SK-N-SH (cell line): ENCODE measurements around the gene TBL1X. TPM values are rescaled to one million over a fixed set of nuclear protein-coding genes. Genes with fewer than 3 reads are reported as not detected.
A peak's percentile ranks its signal among the peaks of the same experiment; 100 is the strongest.

ENCODE experiments used
- EP300 ChIP-seq, 2 experiments: IDR thresholded peaks; 2 replicates each; pipeline versions ENCODE4 v1.4.0 to v1.6.1; 2012; ENCODE audit warnings: borderline replicate concordance in 1 of 2, low read depth in 1 of 2, low read length in 1 of 2
- EZH2phosphoT487 ChIP-seq: fragments of 200-600 bp; sonication (generic); IDR thresholded peaks from 2 replicates; pipeline ENCODE4 v1.6.1; 2017; ENCODE audit warnings: low read depth, mixed run types, mild to moderate bottlenecking, antibody characterized with exemption, moderate library complexity, borderline replicate concordance
- FOSL2 ChIP-seq: IDR thresholded peaks from 2 replicates; pipeline ENCODE4 v1.4.0; 2012; ENCODE audit warnings: low read depth, mild to moderate bottlenecking, moderate library complexity, borderline replicate concordance
- FOXJ3 ChIP-seq: sonication (generic); formaldehyde crosslinking; IDR thresholded peaks from 2 replicates; pipeline ENCODE4 v1.5.1; 2020; ENCODE audit warnings: mild to moderate bottlenecking, missing genetic modification reagents
- FOXM1 ChIP-seq: IDR thresholded peaks from 2 replicates; pipeline ENCODE4 v1.4.0; 2012; ENCODE audit warnings: low read depth, mild to moderate bottlenecking
- GATA2 ChIP-seq: sonication (generic); formaldehyde crosslinking; IDR thresholded peaks from 2 replicates; pipeline ENCODE4 v1.5.0; 2020; ENCODE audit warnings: mild to moderate bottlenecking, missing genetic modification reagents
- JUND ChIP-seq: IDR thresholded peaks from 2 replicates; pipeline ENCODE4 v1.4.0; 2012
- MEF2A ChIP-seq: IDR thresholded peaks from 2 replicates; pipeline ENCODE4 v1.4.0; 2012; ENCODE audit warnings: low read depth, borderline replicate concordance
- MXI1 ChIP-seq: IDR thresholded peaks from 2 replicates; pipeline ENCODE4 v1.6.1; 2012; ENCODE audit warnings: mild to moderate bottlenecking, low read depth, low read length, improper control_type of control experiment
- NFIC ChIP-seq: IDR thresholded peaks from 2 replicates; pipeline ENCODE4 v1.4.0; 2012; ENCODE audit warnings: borderline replicate concordance
- NRF1 ChIP-seq: IDR thresholded peaks from 2 replicates; pipeline ENCODE4 v1.6.1; 2012; ENCODE audit warnings: low read depth, mild to moderate bottlenecking, low read length
- POLR2AphosphoS5 ChIP-seq: IDR thresholded peaks from 2 replicates; pipeline ENCODE4 v1.6.1; 2012; ENCODE audit warnings: low read depth, low read length
- RCOR1 ChIP-seq: fragments of 150-350 bp; IDR thresholded peaks from 2 replicates; pipeline ENCODE4 v1.6.1; 2017; ENCODE audit warnings: antibody characterized with exemption, low read length
- RFX5 ChIP-seq: IDR thresholded peaks from 2 replicates; pipeline ENCODE4 v1.6.1; 2012; ENCODE audit warnings: mild to moderate bottlenecking, improper control_type of control experiment, low read length
- RXRA ChIP-seq: IDR thresholded peaks from 2 replicates; pipeline ENCODE4 v1.4.0; 2012; ENCODE audit warnings: low read depth, mild to moderate bottlenecking, borderline replicate concordance
- SIN3A ChIP-seq: IDR thresholded peaks from 2 replicates; pipeline ENCODE4 v1.6.1; 2012; ENCODE audit warnings: low read depth, mild to moderate bottlenecking, low read length, moderate library complexity, borderline replicate concordance
- TAF1 ChIP-seq: IDR thresholded peaks from 2 replicates; pipeline ENCODE4 v1.6.1; 2012; ENCODE audit warnings: low read depth, mild to moderate bottlenecking, low read length, moderate library complexity, borderline replicate concordance
- TCF12 ChIP-seq: IDR thresholded peaks from 2 replicates; pipeline ENCODE4 v1.4.0; 2012
- polyA plus RNA-seq, 3 experiments: library from polyadenylated mRNA; depleted of rRNA; stranded (reverse); fragments of >200 nt; gene quantifications; 2 replicates each; pipeline ENCODE4 v1.2.3, GENCODE V29; 2012
- TF ChIP-seq, protein P1 (sequence below): IDR thresholded peaks from 2 replicates; pipeline ENCODE4 v1.4.0; 2012; ENCODE audit warnings: low read depth, borderline replicate concordance
- TF ChIP-seq, protein P2 (sequence below): IDR thresholded peaks from 2 replicates; pipeline ENCODE4; 2012
- TF ChIP-seq, protein P3 (sequence below): IDR thresholded peaks from 2 replicates; pipeline ENCODE4 v1.4.0; 2012; ENCODE audit warnings: low read depth
- TF ChIP-seq, protein P4 (sequence below): fragments of 200-600 bp; sonication (generic); IDR thresholded peaks from 2 replicates; pipeline ENCODE4 v1.6.1; 2017; ENCODE audit warnings: antibody characterized with exemption, mild to moderate bottlenecking, moderate library complexity
- TF ChIP-seq, protein P5 (sequence below): IDR thresholded peaks from 2 replicates; pipeline ENCODE4 v1.6.1; 2012; ENCODE audit warnings: mild to moderate bottlenecking, low read depth, low read length, moderate library complexity

TBL1X gene
- polyA plus RNA-seq, 1 of the 3 experiments (the other 2 are of a cell fraction), result 10.6 TPM

DNA sequence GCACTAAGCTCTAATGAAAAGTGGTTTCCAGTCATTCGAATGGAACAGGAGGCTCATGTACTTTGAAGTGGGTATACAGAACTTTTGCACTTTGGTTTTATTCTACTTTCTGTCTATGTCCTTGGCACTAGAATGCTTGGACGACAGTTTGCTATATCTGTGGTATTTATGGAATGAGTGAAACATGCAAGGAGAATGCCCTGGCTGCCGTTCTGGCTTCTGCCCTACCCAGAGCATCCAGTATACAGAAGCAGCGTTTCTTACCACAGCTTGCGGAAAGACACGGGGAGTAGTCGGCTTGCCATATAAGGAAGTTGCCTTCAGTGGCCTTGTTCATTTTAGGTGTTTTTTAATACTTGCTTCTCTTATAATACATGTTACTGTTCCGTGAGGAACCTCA, 98.0 kb downstream of the TBL1X start (continued):
- TF ChIP-seq, protein P1, sequence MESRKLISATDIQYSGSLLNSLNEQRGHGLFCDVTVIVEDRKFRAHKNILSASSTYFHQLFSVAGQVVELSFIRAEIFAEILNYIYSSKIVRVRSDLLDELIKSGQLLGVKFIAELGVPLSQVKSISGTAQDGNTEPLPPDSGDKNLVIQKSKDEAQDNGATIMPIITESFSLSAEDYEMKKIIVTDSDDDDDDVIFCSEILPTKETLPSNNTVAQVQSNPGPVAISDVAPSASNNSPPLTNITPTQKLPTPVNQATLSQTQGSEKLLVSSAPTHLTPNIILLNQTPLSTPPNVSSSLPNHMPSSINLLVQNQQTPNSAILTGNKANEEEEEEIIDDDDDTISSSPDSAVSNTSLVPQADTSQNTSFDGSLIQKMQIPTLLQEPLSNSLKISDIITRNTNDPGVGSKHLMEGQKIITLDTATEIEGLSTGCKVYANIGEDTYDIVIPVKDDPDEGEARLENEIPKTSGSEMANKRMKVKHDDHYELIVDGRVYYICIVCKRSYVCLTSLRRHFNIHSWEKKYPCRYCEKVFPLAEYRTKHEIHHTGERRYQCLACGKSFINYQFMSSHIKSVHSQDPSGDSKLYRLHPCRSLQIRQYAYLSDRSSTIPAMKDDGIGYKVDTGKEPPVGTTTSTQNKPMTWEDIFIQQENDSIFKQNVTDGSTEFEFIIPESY, result no peak
- TF ChIP-seq FOXJ3, result no peak
- peak; percentile 29; the same call in 1 of the 2 replicates for TF ChIP-seq RXRA
- TF ChIP-seq TCF12, result peak; percentile 64
- TF ChIP-seq, protein P2, sequence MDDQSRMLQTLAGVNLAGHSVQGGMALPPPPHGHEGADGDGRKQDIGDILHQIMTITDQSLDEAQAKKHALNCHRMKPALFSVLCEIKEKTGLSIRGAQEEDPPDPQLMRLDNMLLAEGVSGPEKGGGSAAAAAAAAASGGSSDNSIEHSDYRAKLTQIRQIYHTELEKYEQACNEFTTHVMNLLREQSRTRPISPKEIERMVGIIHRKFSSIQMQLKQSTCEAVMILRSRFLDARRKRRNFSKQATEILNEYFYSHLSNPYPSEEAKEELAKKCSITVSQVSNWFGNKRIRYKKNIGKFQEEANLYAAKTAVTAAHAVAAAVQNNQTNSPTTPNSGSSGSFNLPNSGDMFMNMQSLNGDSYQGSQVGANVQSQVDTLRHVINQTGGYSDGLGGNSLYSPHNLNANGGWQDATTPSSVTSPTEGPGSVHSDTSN, result 0 out of 2 replicates have a peak, but pooled peaks have one; percentile 32
- TF ChIP-seq, protein P3, sequence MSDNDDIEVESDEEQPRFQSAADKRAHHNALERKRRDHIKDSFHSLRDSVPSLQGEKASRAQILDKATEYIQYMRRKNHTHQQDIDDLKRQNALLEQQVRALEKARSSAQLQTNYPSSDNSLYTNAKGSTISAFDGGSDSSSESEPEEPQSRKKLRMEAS, result no peak
- TF ChIP-seq MXI1, result no peak
- no peak for TF ChIP-seq NRF1
- no peak for TF ChIP-seq SIN3A
- TF ChIP-seq, protein P4, sequence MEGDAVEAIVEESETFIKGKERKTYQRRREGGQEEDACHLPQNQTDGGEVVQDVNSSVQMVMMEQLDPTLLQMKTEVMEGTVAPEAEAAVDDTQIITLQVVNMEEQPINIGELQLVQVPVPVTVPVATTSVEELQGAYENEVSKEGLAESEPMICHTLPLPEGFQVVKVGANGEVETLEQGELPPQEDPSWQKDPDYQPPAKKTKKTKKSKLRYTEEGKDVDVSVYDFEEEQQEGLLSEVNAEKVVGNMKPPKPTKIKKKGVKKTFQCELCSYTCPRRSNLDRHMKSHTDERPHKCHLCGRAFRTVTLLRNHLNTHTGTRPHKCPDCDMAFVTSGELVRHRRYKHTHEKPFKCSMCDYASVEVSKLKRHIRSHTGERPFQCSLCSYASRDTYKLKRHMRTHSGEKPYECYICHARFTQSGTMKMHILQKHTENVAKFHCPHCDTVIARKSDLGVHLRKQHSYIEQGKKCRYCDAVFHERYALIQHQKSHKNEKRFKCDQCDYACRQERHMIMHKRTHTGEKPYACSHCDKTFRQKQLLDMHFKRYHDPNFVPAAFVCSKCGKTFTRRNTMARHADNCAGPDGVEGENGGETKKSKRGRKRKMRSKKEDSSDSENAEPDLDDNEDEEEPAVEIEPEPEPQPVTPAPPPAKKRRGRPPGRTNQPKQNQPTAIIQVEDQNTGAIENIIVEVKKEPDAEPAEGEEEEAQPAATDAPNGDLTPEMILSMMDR, result no peak
- TF ChIP-seq FOSL2, result peak; percentile 48; the same call in 1 of the 2 replicates
- TF ChIP-seq NFIC, result peak; percentile 79
- TF ChIP-seq EP300 (IDR thresholded peaks at IDR 0.05; ENCODE audit: borderline replicate concordance in 1 of 2, low read depth in 1 of 2, low read length in 1 of 2), result peak in 1 of 2 experiments; percentile 61; a peak in 1 of 4 replicates
- TF ChIP-seq FOXM1, result no peak
- TF ChIP-seq, protein P5, sequence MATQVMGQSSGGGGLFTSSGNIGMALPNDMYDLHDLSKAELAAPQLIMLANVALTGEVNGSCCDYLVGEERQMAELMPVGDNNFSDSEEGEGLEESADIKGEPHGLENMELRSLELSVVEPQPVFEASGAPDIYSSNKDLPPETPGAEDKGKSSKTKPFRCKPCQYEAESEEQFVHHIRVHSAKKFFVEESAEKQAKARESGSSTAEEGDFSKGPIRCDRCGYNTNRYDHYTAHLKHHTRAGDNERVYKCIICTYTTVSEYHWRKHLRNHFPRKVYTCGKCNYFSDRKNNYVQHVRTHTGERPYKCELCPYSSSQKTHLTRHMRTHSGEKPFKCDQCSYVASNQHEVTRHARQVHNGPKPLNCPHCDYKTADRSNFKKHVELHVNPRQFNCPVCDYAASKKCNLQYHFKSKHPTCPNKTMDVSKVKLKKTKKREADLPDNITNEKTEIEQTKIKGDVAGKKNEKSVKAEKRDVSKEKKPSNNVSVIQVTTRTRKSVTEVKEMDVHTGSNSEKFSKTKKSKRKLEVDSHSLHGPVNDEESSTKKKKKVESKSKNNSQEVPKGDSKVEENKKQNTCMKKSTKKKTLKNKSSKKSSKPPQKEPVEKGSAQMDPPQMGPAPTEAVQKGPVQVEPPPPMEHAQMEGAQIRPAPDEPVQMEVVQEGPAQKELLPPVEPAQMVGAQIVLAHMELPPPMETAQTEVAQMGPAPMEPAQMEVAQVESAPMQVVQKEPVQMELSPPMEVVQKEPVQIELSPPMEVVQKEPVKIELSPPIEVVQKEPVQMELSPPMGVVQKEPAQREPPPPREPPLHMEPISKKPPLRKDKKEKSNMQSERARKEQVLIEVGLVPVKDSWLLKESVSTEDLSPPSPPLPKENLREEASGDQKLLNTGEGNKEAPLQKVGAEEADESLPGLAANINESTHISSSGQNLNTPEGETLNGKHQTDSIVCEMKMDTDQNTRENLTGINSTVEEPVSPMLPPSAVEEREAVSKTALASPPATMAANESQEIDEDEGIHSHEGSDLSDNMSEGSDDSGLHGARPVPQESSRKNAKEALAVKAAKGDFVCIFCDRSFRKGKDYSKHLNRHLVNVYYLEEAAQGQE, result no peak
- no peak for TF ChIP-seq EZH2phosphoT487
- peak; percentile 52 for TF ChIP-seq JUND
- TF ChIP-seq POLR2AphosphoS5, result no peak
- TF ChIP-seq RFX5, result no peak
- no peak for TF ChIP-seq TAF1
- TF ChIP-seq MEF2A, result no peak
- no peak for TF ChIP-seq GATA2 (CRISPR knock-in tag)
- no peak for TF ChIP-seq RCOR1
